ENCODE results near the gene GGPS1.
"Not testable (repeated sequence)": the region's sequence is repeated elsewhere in the genome, so short reads cannot be mapped to it uniquely, and the experiment has no call there.

Gene GGPS1

GRCh38 chr1:235307158-235308124 is 20.9 kb upstream of the GGPS1 start:
- no peak for DNase-seq

GRCh38 chr1:235309206-235309605 is 19.2 kb upstream of the GGPS1 start:
- DNase-seq = not testable (repeated sequence)

- no peak for DNase-seq
These were observed 15.1 kb upstream of the GGPS1 start for GRCh38 chr1:235313262-235313661.

GRCh38 chr1:235313931-235314678 is 14.3 kb upstream of the GGPS1 start:
- DNase-seq = no peak

- DNase-seq = no peak
These were observed 13.2 kb upstream of the GGPS1 start for GRCh38 chr1:235315173-235315572.

- DNase-seq = no peak
These were observed 12.6 kb upstream of the GGPS1 start for GRCh38 chr1:235315735-235316134.

- DNase-seq = no peak
These were observed 11.2 kb upstream of the GGPS1 start for GRCh38 chr1:235317168-235317567.

- DNase-seq = no peak
These were observed 9.1 kb upstream of the GGPS1 start for GRCh38 chr1:235319255-235319654.

GRCh38 chr1:235320521-235321179 is 7.7 kb upstream of the GGPS1 start:
- no peak for DNase-seq

GRCh38 chr1:235324296-235324695 is 4.1 kb upstream of the GGPS1 start:
- DNase-seq = no peak

GRCh38 chr1:235325139-235325538 is 3.2 kb upstream of the GGPS1 start:
- no peak for DNase-seq

GRCh38 chr1:235325854-235326253 is 2.5 kb upstream of the GGPS1 start:
- DNase-seq = no peak

GRCh38 chr1:235326719-235327558 is 1.4 kb upstream of the GGPS1 start:
- DNase-seq = no peak

GRCh38 chr1:235327559-235328270 is 655 bp upstream of the GGPS1 start, which contains the start of gene ARID4B:
Gene ARID4B, minus strand, starts transcription at chr1:235328179. Its CDS starts 1,260 bp downstream, at chr1:235326919.
- no peak for DNase-seq

GRCh38 chr1:235329139-235329902 is 951 bp downstream of the GGPS1 start:
- no peak for DNase-seq

- DNase-seq = no peak
These were observed 2.5 kb downstream of the GGPS1 start for GRCh38 chr1:235330918-235331285.

GRCh38 chr1:235331401-235331800 is 3.0 kb downstream of the GGPS1 start:
- no peak for DNase-seq

- no peak for DNase-seq
These were observed 8.5 kb downstream of the GGPS1 start for GRCh38 chr1:235336903-235337302.

- DNase-seq = no peak
These were observed 11.4 kb downstream of the GGPS1 start for GRCh38 chr1:235339746-235340145.

- no peak for DNase-seq
These were observed 13.0 kb downstream of the GGPS1 start for GRCh38 chr1:235341334-235341733.

- no peak for DNase-seq
These were observed 13.7 kb downstream of the GGPS1 start for GRCh38 chr1:235342039-235342438.

All from cerebellar nuclear complex (tissue), 1 donor.